ENCODE measurements around the gene TRAFD1.

DNA sequence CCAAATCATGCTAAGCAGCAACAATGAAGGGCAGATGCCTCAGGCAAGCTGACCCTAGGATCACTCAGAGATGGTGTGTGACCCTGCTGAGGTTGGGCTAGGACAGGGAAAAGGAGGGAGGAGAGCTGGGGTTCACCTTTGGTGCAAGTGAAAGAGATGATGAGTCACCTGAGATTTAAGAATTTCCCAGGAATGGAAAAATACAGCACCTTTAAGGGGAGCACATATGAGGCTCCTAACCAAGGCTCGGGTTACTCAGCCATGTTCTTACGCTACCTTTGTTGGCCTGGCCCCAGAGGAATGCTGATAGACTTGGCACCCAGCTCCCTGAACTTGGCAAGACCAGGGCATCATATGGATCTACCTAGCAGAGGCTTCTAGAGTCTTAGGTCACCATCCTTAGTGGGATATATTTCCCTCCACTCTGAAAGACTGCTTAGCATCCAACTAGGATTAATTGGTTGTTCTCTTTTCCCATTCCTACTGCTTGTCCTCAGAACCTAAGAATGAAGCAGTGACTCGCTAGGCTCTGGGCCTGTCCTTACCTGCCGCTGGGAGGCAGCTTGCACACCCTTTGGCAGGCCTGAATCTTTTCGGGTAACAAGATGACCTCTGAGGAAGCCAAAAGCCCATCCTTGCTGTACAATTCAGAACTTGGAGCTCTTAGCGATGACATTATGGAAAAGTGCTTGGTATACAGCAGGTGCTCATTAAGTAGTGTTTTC, 12.8 kb upstream of the TRAFD1 start:
- TF ChIP-seq, protein P1, sequence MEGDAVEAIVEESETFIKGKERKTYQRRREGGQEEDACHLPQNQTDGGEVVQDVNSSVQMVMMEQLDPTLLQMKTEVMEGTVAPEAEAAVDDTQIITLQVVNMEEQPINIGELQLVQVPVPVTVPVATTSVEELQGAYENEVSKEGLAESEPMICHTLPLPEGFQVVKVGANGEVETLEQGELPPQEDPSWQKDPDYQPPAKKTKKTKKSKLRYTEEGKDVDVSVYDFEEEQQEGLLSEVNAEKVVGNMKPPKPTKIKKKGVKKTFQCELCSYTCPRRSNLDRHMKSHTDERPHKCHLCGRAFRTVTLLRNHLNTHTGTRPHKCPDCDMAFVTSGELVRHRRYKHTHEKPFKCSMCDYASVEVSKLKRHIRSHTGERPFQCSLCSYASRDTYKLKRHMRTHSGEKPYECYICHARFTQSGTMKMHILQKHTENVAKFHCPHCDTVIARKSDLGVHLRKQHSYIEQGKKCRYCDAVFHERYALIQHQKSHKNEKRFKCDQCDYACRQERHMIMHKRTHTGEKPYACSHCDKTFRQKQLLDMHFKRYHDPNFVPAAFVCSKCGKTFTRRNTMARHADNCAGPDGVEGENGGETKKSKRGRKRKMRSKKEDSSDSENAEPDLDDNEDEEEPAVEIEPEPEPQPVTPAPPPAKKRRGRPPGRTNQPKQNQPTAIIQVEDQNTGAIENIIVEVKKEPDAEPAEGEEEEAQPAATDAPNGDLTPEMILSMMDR (conservative IDR thresholded peaks at IDR 0.05; ENCODE audit: low read depth, low read length): no peak
- no peak for TF ChIP-seq EZH2 (IDR thresholded peaks at IDR 0.05; ENCODE audit: borderline replicate concordance, low read depth, low read length, poor library complexity, severe bottlenecking)

Measured in A673 (cell line).